Prostate gland (tissue), 2 donors: ENCODE results near the gene SLC16A9. TPM values are rescaled to one million over a fixed set of nuclear protein-coding genes. Genes with fewer than 3 reads are reported as not detected.
A peak's percentile ranks its signal among the peaks of the same experiment; 100 is the strongest.
"Not testable (repeated sequence)": the region's sequence is repeated elsewhere in the genome, so short reads cannot be mapped to it uniquely, and the experiment has no call there.

Experiments used
- DNase-seq: peaks from one replicate; pipeline ENCODE4 v3.0.0-alpha.2; 2019; ENCODE audit warnings: low spot score
- H3K27ac ChIP-seq, 2 donors: fragments of 200-600 bp; sonication (generic); 2 replicates each; pipeline ENCODE4 v1.5.1; 2017 to 2019
- H3K27me3 ChIP-seq: fragments of 200-600 bp; sonication (generic); replicated peaks from 2 replicates; pipeline ENCODE4 v1.5.1; 2019; ENCODE audit not compliant: insufficient read depth
- H3K36me3 ChIP-seq, 2 donors: fragments of 200-600 bp; sonication (generic); 1 replicate in 1 of 2; 2 replicates in 1 of 2; pipeline versions ENCODE4 v1.5.1 to v1.8.1; 2017 to 2019
- H3K4me1 ChIP-seq: fragments of 200-600 bp; sonication (generic); replicated peaks from 2 replicates; pipeline ENCODE4 v1.5.1; 2019
- H3K4me3 ChIP-seq, 2 donors: fragments of 200-600 bp; sonication (generic); 2 replicates each; pipeline ENCODE4 v1.5.1; 2017 to 2019
- H3K9me3 ChIP-seq: fragments of 200-600 bp; sonication (generic); 2 replicates; pipeline ENCODE4 v1.5.1; 2017
- CTCF ChIP-seq, 4 experiments: fragments of 200-600 bp in 2 of 4; fragments of 450-650 bp in 2 of 4; sonication (generic) in 2 of 4; IDR thresholded peaks; 1 replicate in 3 of 4; 2 replicates in 1 of 4; pipeline ENCODE4 v1.5.1; 2016 to 2019; ENCODE audit warnings: antibody characterized with exemption in 4 of 4, mild to moderate bottlenecking in 2 of 4, moderate library complexity in 2 of 4
- POLR2A ChIP-seq: fragments of 450-650 bp; IDR thresholded peaks from one replicate; pipeline ENCODE4 v1.6.1; 2016; ENCODE audit warnings: antibody characterized with exemption, mild to moderate bottlenecking
- POLR2AphosphoS5 ChIP-seq: sonication (generic); formaldehyde crosslinking; IDR thresholded peaks from one replicate; pipeline ENCODE4 v1.6.1; 2017; ENCODE audit warnings: antibody characterized with exemption
- WGBS: methylation state at CpG from one replicate; pipeline ENCODE4 v1.1.5; 2018; 5-methylcytosine and 5-hydroxymethylcytosine counted together
- intact Hi-C: fragments of 100-400 bp; cut with DNase I; formaldehyde crosslinking; loops from one replicate; pipeline ENCODE4 v1.14.2; 2022
- total RNA-seq, 2 donors: library from RNA; depleted of rRNA; stranded (reverse); fragments of >200 nt; gene quantifications; one replicate each; pipeline ENCODE4 v1.1.0, GENCODE V29; 2016

Gene SLC16A9
- total RNA-seq, 2 donors from 2014 or later = 9.8 to 15.7 TPM

GRCh38 chr10:59729167-59729566 lies 19.5 kb upstream of the SLC16A9 start:
- intact Hi-C loops, H3K4me1 ChIP-seq, DNase-seq, H3K36me3 ChIP-seq, H3K9me3 ChIP-seq, H3K27ac ChIP-seq, H3K4me3 ChIP-seq, H3K27me3 ChIP-seq: not testable (repeated sequence)
- 86% methylated on average over 4 of the region's 4 CpGs for WGBS

GRCh38 chr10:59724098-59724938 lies 14.7 kb upstream of the SLC16A9 start:
- Histone ChIP-seq H3K27me3 (no peaks in the 10 kb centered on the region), H3K27ac (no peak overlapping the region), H3K9me3 (no peaks in the 10 kb centered on the region), H3K4me1 (no peaks in the 10 kb centered on the region), H3K4me3 (no peak overlapping the region), H3K36me3 (no peaks in the 10 kb centered on the region)
- whole genome bisulfite sequencing = 94% methylated on average over 3 of the region's 3 CpGs
- DNase-seq = no peak
- intact Hi-C loops = no loop called here
- no peak for TF ChIP-seq POLR2AphosphoS5
- no peak for TF ChIP-seq CTCF (IDR thresholded peaks at IDR 0.05)
- TF ChIP-seq POLR2A = no peak

- Histone ChIP-seq H3K4me1 (no peaks in the 10 kb centered on the region), H3K4me3 (no peak overlapping the region), H3K9me3 (no peaks in the 10 kb centered on the region), H3K27ac (no peak overlapping the region), H3K27me3 (no peaks in the 10 kb centered on the region), H3K36me3 (no peaks in the 10 kb centered on the region)
- intact Hi-C loops = no loop called here
- DNase-seq = no peak
- no peak for TF ChIP-seq POLR2A
- TF ChIP-seq CTCF (IDR thresholded peaks at IDR 0.05) = no peak
- no peak for TF ChIP-seq POLR2AphosphoS5
Observed at GRCh38 chr10:59720377-59720776, 10.7 kb upstream of the SLC16A9 start.

GRCh38 chr10:59719374-59719773 lies 9.7 kb upstream of the SLC16A9 start:
- 54% methylated on average over 2 of the region's 2 CpGs for WGBS
- Histone ChIP-seq H3K9me3 (no peaks in the 10 kb centered on the region), H3K36me3 (no peaks in the 10 kb centered on the region), H3K4me3 (no peak overlapping the region), H3K27ac (peak overlapping the region in 1 of 2 donors; percentile 22), H3K4me1 (no peaks in the 10 kb centered on the region), H3K27me3 (no peaks in the 10 kb centered on the region)
- intact Hi-C loops = loop anchor here (10.0 kb wide), 1 partner anchor 175 kb away; no protein-coding TSS in a partner anchor
- TF ChIP-seq POLR2A (no peak), CTCF (IDR thresholded peaks at IDR 0.05) (peak in 1 of 4 experiments; percentile 12), POLR2AphosphoS5 (no peak)
- DNase-seq = no peak

- Histone ChIP-seq H3K4me1 (no peaks in the 10 kb centered on the region), H3K4me3 (no peak overlapping the region), H3K36me3 (no peaks in the 10 kb centered on the region), H3K27me3 (no peaks in the 10 kb centered on the region), H3K9me3 (no peaks in the 10 kb centered on the region), H3K27ac (no peak overlapping the region)
- TF ChIP-seq POLR2A (no peak), POLR2AphosphoS5 (no peak), CTCF (IDR thresholded peaks at IDR 0.05) (no peak)
- intact Hi-C loops = loop anchor here (10.0 kb wide), 1 partner anchor 177 kb away; no protein-coding TSS in a partner anchor
- 94% methylated on average over 2 of the region's 2 CpGs for WGBS
- no peak for DNase-seq
Observed at GRCh38 chr10:59718257-59718656, 8.6 kb upstream of the SLC16A9 start.
